ENCODE data around the gene KIAA0408.
"Not testable (repeated sequence)": the region's sequence is repeated elsewhere in the genome, so short reads cannot be mapped to it uniquely, and the experiment has no call there.

The KIAA0408 gene

GRCh38 chr6:127428562-127428961 lies 30.6 kb downstream of the KIAA0408 start:
- not testable (repeated sequence) for H3K9me3 Mint-ChIP-seq; H3K27ac Mint-ChIP-seq (ENCODE audit: low read depth); H3K4me1 Mint-ChIP-seq; H3K4me3 Mint-ChIP-seq; DNase-seq (ENCODE audit: low spot score in 2 of 2); ATAC-seq (replicated peaks; ENCODE audit: extremely low read depth, poor library complexity, severe bottlenecking); H3K36me3 Mint-ChIP-seq (ENCODE audit: insufficient read depth)
- peaks cover 29% of the 10 kb centered on the region for H3K27me3 Mint-ChIP-seq

GRCh38 chr6:127423921-127424320 lies 35.3 kb downstream of the KIAA0408 start:
- H3K4me1 Mint-ChIP-seq, result no peaks in the 10 kb centered on the region
- H3K9me3 Mint-ChIP-seq, result no peaks in the 10 kb centered on the region
- ATAC-seq (replicated peaks; ENCODE audit: extremely low read depth, poor library complexity, severe bottlenecking) (no peak), DNase-seq (ENCODE audit: low spot score in 2 of 2) (no peak)
- no peak overlapping the region for H3K4me3 Mint-ChIP-seq
- no peaks in the 10 kb centered on the region for H3K36me3 Mint-ChIP-seq (ENCODE audit: insufficient read depth)
- H3K27me3 Mint-ChIP-seq, result peaks cover 23% of the 10 kb centered on the region
- no peak overlapping the region for H3K27ac Mint-ChIP-seq (ENCODE audit: low read depth)

- H3K36me3 Mint-ChIP-seq (ENCODE audit: insufficient read depth); ATAC-seq (replicated peaks; ENCODE audit: extremely low read depth, poor library complexity, severe bottlenecking): not testable (repeated sequence)
These were observed 38.0 kb downstream of the KIAA0408 start for GRCh38 chr6:127421164-127421563.

GRCh38 chr6:127420556-127420955 lies 38.6 kb downstream of the KIAA0408 start:
- DNase-seq (ENCODE audit: low spot score in 2 of 2) (peak in 1 of 2 donors; percentile 36), ATAC-seq (replicated peaks; ENCODE audit: extremely low read depth, poor library complexity, severe bottlenecking) (peak; percentile 99)
- Mint-ChIP-seq H3K9me3 (no peaks in the 10 kb centered on the region), H3K4me3 (no peak overlapping the region), H3K36me3 (ENCODE audit: insufficient read depth) (no peaks in the 10 kb centered on the region), H3K27me3 (peaks cover 4% of the 10 kb centered on the region), H3K4me1 (no peaks in the 10 kb centered on the region), H3K27ac (ENCODE audit: low read depth) (no peak overlapping the region)

More at GRCh38 chr6:127421164-127421563, 38.0 kb downstream of the KIAA0408 start:
- not testable (repeated sequence) for H3K9me3 Mint-ChIP-seq; H3K27me3 Mint-ChIP-seq; H3K4me3 Mint-ChIP-seq; H3K4me1 Mint-ChIP-seq; DNase-seq (ENCODE audit: low spot score in 2 of 2)
- H3K27ac Mint-ChIP-seq (ENCODE audit: low read depth), result peak overlapping the region; percentile 29

GRCh38 chr6:127415096-127415495 lies 44.1 kb downstream of the KIAA0408 start:
- DNase-seq (ENCODE audit: low spot score in 2 of 2), result no peak
- Mint-ChIP-seq H3K27me3 (peaks cover 33% of the 10 kb centered on the region), H3K27ac (ENCODE audit: low read depth) (no peak overlapping the region), H3K4me3 (no peak overlapping the region), H3K4me1 (no peaks in the 10 kb centered on the region), H3K36me3 (ENCODE audit: insufficient read depth) (no peaks in the 10 kb centered on the region), H3K9me3 (no peaks in the 10 kb centered on the region)
- ATAC-seq (replicated peaks; ENCODE audit: extremely low read depth, poor library complexity, severe bottlenecking), result no peak

- not testable (repeated sequence) for H3K4me3 Mint-ChIP-seq; H3K36me3 Mint-ChIP-seq (ENCODE audit: insufficient read depth); H3K4me1 Mint-ChIP-seq; H3K27ac Mint-ChIP-seq (ENCODE audit: low read depth); ATAC-seq (replicated peaks; ENCODE audit: extremely low read depth, poor library complexity, severe bottlenecking); DNase-seq (ENCODE audit: low spot score in 2 of 2); H3K9me3 Mint-ChIP-seq
- H3K27me3 Mint-ChIP-seq, result peaks cover 34% of the 10 kb centered on the region
These were observed 46.1 kb downstream of the KIAA0408 start for GRCh38 chr6:127413123-127413522.

GRCh38 chr6:127412016-127412415 lies 47.2 kb downstream of the KIAA0408 start:
- not testable (repeated sequence) for H3K4me3 Mint-ChIP-seq; DNase-seq (ENCODE audit: low spot score in 2 of 2); H3K36me3 Mint-ChIP-seq (ENCODE audit: insufficient read depth); H3K4me1 Mint-ChIP-seq; H3K9me3 Mint-ChIP-seq; H3K27ac Mint-ChIP-seq (ENCODE audit: low read depth); ATAC-seq (replicated peaks; ENCODE audit: extremely low read depth, poor library complexity, severe bottlenecking)
- H3K27me3 Mint-ChIP-seq, result peaks cover 34% of the 10 kb centered on the region

Measured in central memory CD8-positive, alpha-beta T cell (primary cell).